Dendritic cell treated with granulocyte-macrophage colony-stimulating factor and Interleukin-4, amounts not matched to agents 40 ng/mL and 50 ng/mL, for 4 days (primary cell): ENCODE data around the gene BPIFB6.

Experiments
- H3K27ac Mint-ChIP-seq: one replicate; pipeline ENCODE4 v1.8.0; 2022; ENCODE audit warnings: mild to moderate bottlenecking, mixed read lengths
- H3K27me3 Mint-ChIP-seq: one replicate; pipeline ENCODE4 v1.8.0; 2022; ENCODE audit warnings: mild to moderate bottlenecking, mixed read lengths
- H3K36me3 Mint-ChIP-seq: one replicate; pipeline ENCODE4 v1.8.0; 2022; ENCODE audit warnings: low read depth, mixed read lengths
- H3K4me1 Mint-ChIP-seq: one replicate; pipeline ENCODE4 v1.8.0; 2022; ENCODE audit warnings: low read depth, mixed read lengths
- H3K4me3 Mint-ChIP-seq: one replicate; pipeline ENCODE4 v1.8.0; 2022; ENCODE audit warnings: mild to moderate bottlenecking, moderate library complexity, mixed read lengths
- H3K9me3 Mint-ChIP-seq: one replicate; pipeline ENCODE4 v1.8.0; 2022; ENCODE audit warnings: mixed read lengths
- intact Hi-C: fragments of 100-400 bp; cut with micrococcal nuclease; formaldehyde crosslinking; loops from one replicate; pipeline ENCODE4 v1.15.0; 2022

BPIFB6 gene

DNA sequence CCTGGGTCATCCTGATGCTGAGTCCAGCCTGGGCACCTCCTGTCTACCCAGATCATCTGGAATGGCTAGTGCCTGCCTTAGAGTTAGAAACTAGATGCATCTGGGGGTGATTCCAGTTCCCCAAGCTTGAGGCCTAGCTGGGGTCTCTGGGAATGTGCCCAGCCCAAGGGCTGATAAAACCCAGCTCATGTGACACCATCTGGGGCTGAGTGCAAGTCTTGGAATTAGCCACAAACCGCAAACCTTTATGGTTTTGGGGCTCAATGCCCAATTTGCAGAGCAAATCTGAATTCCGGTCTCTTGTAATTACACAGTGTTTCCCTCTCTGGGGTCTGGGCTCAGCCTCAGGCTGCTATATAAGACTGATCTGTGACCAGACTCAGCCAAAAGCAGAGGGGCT lies 47.8 kb downstream of the BPIFB6 start, which contains the start of gene BPIFB4:
Gene BPIFB4 (plus strand): TSS at position 385 of the 400 bp plus-strand sequence. CDS start 1,884 bp downstream, outside the sequence.
- H3K4me1 Mint-ChIP-seq: no peaks in the 10 kb centered on the region
- no peaks in the 10 kb centered on the region for H3K9me3 Mint-ChIP-seq
- H3K4me3 Mint-ChIP-seq: no peak within 1 kb of the TSS
- intact Hi-C loops: no loop called here
- H3K27ac Mint-ChIP-seq: no peak within 1 kb of the TSS
- H3K36me3 Mint-ChIP-seq: no peaks in the 10 kb centered on the region
- no peaks in the 10 kb centered on the region for H3K27me3 Mint-ChIP-seq

DNA sequence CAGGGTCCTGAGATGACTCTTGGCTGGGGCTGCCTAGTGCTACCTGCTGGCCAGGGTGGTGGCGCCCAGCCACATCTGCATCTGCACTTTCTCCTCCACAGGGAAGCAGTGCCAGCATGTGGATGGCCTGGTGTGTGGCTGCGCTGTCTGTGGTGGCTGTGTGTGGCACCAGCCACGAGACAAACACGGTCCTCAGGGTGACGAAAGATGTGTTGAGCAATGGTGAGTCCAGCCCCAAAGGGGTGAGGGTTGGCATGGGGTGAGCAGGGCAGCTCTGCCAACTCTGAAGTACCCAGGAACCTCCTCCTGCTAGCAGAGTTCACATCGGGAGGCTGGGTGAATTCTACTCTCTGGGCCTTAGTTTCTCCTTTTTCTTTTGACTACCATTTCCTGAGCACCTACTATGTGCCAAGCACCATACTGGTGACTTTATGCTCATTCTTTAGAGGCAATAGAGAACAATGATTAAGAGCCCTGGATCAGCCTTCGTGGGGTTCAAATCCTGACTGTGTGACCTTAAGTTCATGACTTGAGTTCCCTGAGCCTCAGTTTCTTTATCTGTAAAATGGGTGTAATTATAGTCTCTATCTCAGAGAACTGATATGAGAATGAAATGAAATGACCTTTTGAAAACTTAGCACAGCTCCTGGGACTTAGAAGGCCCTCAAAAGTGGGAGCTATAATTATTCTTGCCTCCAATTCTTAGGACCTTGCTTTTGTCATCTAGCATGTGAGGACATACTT lies 50.1 kb downstream of the BPIFB6 start:
- H3K4me3 Mint-ChIP-seq: no peak overlapping the region
- intact Hi-C loops: no loop called here
- H3K36me3 Mint-ChIP-seq: no peaks in the 10 kb centered on the region
- no peak overlapping the region for H3K27ac Mint-ChIP-seq
- no peaks in the 10 kb centered on the region for H3K4me1 Mint-ChIP-seq
- no peaks in the 10 kb centered on the region for H3K9me3 Mint-ChIP-seq
- H3K27me3 Mint-ChIP-seq: no peaks in the 10 kb centered on the region

DNA sequence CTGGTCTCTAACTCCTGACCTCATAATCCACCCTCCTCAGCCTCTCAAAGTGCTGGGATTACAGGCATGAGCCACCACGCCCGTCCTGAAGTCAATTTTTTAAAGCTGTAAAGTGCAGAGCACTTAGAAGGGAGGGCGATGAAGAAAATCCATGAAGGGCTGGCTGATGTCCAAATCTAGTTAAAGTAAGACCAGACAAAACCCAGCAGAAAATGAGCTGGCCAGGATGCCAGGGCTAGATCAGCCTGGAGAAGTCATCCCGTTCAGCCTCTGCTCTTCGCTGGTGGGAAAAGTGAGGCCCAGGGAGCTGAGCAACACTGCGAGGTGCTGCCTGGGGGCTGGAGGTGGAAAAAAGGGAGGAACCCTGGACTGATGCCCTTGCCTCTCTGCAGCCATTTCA lies 51.1 kb downstream of the BPIFB6 start:
- H3K36me3 Mint-ChIP-seq: no peaks in the 10 kb centered on the region
- no peaks in the 10 kb centered on the region for H3K9me3 Mint-ChIP-seq
- no peak overlapping the region for H3K27ac Mint-ChIP-seq
- intact Hi-C loops: no loop called here
- H3K4me1 Mint-ChIP-seq: no peaks in the 10 kb centered on the region
- no peaks in the 10 kb centered on the region for H3K27me3 Mint-ChIP-seq
- H3K4me3 Mint-ChIP-seq: no peak overlapping the region

DNA sequence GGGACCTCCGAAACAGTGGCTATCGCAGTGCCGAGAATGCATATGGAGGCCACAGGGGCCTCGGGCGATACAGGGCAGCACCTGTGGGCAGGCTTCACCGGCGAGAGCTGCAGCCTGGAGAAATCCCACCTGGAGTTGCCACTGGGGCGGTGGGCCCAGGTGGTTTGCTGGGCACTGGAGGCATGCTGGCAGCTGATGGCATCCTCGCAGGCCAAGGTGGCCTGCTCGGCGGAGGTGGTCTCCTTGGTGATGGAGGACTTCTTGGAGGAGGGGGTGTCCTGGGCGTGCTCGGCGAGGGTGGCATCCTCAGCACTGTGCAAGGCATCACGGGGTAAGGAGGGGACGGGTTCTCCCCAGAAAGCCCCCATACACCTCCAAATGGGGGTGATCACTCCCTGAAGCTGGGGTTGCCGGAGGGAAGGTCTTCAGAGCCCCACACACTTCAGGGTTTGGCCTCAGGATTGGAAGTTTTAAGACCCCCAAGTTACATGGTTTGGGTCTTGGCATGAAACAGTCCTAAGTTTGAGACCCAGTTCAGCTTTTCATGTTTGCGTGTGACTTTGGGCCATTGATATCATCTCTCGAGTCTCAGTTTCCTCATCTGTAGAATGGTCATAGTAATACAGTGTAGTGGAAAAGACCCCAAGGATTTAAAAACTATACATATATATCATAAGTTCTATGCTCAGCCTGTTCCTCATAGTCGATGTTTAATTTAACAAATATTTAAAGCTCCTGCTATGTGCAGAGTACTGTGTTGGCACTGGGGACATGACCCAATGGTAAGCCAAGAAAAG lies 52.3 kb downstream of the BPIFB6 start:
- Mint-ChIP-seq H3K36me3 (no peaks in the 10 kb centered on the region), H3K27me3 (no peaks in the 10 kb centered on the region), H3K9me3 (no peaks in the 10 kb centered on the region), H3K4me1 (no peaks in the 10 kb centered on the region), H3K4me3 (no peak overlapping the region), H3K27ac (no peak overlapping the region)
- intact Hi-C loops: no loop called here

DNA sequence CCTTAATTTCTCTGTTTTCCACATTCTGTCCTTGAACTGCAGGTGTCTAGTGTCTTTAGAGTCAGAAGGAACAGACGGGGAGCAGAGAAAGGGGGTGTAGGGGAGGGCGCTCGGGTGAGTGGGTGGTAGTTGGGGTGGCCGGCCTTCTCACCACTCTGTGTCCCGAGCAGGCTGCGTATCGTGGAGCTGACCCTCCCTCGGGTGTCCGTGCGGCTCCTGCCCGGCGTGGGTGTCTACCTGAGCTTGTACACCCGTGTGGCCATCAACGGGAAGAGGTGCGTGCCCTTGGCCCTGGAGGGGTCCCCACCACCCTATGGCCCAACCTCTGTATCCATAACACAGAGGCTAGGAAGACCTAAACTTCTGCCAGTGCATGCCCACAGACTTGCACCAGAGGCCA lies 53.3 kb downstream of the BPIFB6 start:
- Mint-ChIP-seq H3K36me3 (no peaks in the 10 kb centered on the region), H3K4me1 (no peaks in the 10 kb centered on the region), H3K27ac (no peak overlapping the region), H3K27me3 (no peaks in the 10 kb centered on the region), H3K4me3 (no peak overlapping the region), H3K9me3 (no peaks in the 10 kb centered on the region)
- intact Hi-C loops: no loop called here

DNA sequence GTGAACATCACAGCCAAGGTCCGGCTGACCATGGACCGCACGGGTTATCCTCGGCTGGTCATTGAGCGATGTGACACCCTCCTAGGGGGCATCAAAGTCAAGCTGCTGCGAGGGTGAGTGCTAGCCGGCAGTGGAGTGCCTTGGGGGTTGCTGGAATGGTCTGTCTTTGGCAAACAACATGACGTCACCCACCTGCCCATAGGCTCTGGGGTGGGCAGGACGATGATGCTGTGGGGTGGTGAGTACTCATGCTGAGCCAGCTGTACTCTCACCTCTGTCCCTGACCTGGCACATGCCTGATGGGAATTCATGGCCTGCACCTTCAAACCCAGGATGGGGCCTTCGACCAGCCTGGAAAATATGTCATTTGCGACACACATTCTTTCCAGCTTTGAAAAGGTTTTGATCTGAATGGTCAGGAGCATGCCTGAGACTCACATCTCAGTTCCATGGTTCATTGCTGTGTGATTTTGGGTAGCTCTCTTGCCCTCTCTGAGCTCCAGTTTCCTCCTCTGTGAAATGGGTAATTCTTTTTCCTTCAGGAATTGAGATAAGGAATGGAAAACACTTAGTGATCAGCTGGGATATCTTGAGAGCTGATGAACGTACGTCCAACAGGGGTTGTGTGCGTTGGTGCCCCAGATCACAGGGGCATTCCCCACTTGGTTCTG lies 54.7 kb downstream of the BPIFB6 start:
- no peak overlapping the region for H3K27ac Mint-ChIP-seq
- no peaks in the 10 kb centered on the region for H3K9me3 Mint-ChIP-seq
- no peak overlapping the region for H3K4me3 Mint-ChIP-seq
- no peaks in the 10 kb centered on the region for H3K4me1 Mint-ChIP-seq
- H3K27me3 Mint-ChIP-seq: no peaks in the 10 kb centered on the region
- H3K36me3 Mint-ChIP-seq: no peaks in the 10 kb centered on the region
- intact Hi-C loops: no loop called here

DNA sequence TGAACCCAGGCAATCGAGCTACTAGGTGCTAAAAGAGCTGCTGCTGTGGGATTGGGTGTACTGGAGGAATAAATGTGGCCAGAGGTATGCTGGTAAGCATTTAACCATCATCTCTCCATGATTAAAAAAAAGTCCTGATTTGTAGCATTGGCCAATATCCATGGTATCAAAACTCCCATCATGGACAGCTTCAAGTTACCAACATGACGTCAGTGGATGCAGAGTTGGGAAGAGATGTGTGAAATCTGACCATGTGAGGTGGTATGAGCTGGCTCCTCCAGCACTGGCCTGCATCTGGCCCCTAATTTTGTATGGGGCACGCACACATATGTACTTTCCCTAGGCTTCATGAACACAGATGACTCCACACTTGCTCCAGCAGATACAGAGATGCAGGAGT lies 59.7 kb downstream of the BPIFB6 start:
- Mint-ChIP-seq H3K27ac (no peak overlapping the region), H3K27me3 (no peaks in the 10 kb centered on the region), H3K4me3 (no peak overlapping the region), H3K9me3 (no peaks in the 10 kb centered on the region), H3K4me1 (no peaks in the 10 kb centered on the region), H3K36me3 (no peaks in the 10 kb centered on the region)
- intact Hi-C loops: no loop called here

DNA sequence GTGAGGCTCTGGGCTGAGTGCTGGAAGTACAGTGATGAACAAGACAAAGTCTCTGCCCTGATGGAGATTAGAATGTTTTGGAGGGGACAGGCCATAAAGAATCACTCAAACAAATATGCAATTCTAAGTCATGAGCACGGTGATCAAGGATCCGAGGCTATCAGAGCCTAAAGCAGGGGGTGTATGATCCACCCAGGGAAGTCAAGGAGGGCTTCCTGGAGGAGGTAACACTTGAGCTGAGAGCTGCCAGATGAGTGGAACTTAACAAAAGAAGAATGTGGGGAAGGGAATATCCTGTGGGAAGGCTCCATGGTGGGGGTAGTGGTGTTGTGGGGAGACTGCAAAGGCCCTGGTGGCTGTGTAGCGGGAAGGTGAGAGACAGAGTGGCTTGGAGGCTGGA lies 60.2 kb downstream of the BPIFB6 start:
- Mint-ChIP-seq H3K36me3 (no peaks in the 10 kb centered on the region), H3K27ac (no peak overlapping the region), H3K4me3 (no peak overlapping the region), H3K9me3 (no peaks in the 10 kb centered on the region), H3K27me3 (no peaks in the 10 kb centered on the region), H3K4me1 (no peaks in the 10 kb centered on the region)
- intact Hi-C loops: no loop called here

DNA sequence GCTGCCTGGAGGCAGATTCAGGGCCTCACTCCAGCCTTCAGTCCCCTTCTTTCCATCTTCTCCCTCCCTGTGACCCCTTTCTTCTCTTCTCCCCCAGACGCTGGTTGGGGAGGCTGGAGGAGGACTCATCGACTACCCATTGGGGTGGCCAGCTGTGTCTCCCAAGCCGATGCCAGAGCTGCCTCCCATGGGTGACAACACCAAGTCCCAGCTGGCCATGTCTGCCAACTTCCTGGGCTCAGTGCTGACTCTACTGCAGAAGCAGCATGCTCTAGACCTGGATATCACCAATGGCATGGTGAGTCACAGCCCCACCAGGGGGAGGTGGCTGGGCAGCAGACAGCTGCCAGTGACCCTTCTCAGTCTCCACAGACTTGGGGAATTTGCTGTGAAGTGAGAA lies 60.9 kb downstream of the BPIFB6 start:
- no peaks in the 10 kb centered on the region for H3K36me3 Mint-ChIP-seq
- intact Hi-C loops: no loop called here
- H3K9me3 Mint-ChIP-seq: no peaks in the 10 kb centered on the region
- no peak overlapping the region for H3K4me3 Mint-ChIP-seq
- H3K27me3 Mint-ChIP-seq: no peaks in the 10 kb centered on the region
- H3K4me1 Mint-ChIP-seq: no peaks in the 10 kb centered on the region
- no peak overlapping the region for H3K27ac Mint-ChIP-seq

DNA sequence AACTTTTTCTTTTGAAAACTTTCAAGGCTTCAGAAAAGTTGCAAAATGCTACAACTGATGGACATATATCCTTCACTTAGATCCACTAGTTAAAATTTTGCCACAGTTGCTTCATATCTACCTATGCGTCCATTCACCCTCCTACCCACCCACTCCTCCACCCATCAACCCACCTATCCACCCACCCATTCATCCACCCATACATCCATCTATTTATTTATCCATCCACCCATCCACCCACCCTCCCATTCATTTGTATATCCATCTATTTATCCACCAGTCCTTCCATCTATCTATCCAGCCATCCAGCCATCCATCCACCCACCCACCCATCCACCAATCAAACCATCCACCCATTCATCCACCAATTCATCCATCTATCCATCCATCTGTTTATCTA lies 61.6 kb downstream of the BPIFB6 start:
- Mint-ChIP-seq H3K36me3 (no peaks in the 10 kb centered on the region), H3K4me3 (no peak overlapping the region), H3K27ac (no peak overlapping the region), H3K4me1 (no peaks in the 10 kb centered on the region), H3K27me3 (no peaks in the 10 kb centered on the region), H3K9me3 (no peaks in the 10 kb centered on the region)
- intact Hi-C loops: no loop called here

DNA sequence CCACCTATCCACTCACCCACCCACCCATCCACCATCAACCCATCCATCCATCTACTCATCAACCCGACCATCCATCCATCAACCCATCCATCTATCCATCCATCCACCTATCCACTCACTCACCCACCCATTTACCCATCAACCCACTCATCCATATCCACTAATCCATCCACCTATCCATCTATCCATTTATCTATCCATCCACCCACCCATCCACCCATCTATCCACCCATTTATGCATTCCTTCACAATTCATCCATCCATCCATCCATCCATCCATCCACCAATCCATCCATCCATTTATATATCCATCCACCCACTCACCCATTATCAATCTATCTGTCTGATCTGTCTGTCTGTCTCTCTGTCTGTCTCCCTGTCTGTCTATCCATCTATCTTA lies 62.1 kb downstream of the BPIFB6 start:
- H3K27ac Mint-ChIP-seq: no peak overlapping the region
- intact Hi-C loops: no loop called here
- H3K4me1 Mint-ChIP-seq: no peaks in the 10 kb centered on the region
- no peaks in the 10 kb centered on the region for H3K36me3 Mint-ChIP-seq
- H3K27me3 Mint-ChIP-seq: no peaks in the 10 kb centered on the region
- no peak overlapping the region for H3K4me3 Mint-ChIP-seq
- H3K9me3 Mint-ChIP-seq: no peaks in the 10 kb centered on the region
